HepG2 (cell line): Measurements from ENCODE around the gene GSDMA. TPM values are rescaled to one million over a fixed set of nuclear protein-coding genes. Genes with fewer than 3 reads are reported as not detected.

Source experiments
- ATAC-seq: fragments of 200-7000 bp; cut with Tn5 transposase; 3 replicates; pipeline ENCODE4 v1.9.1; 2020; ENCODE audit warnings: mild to moderate bottlenecking, moderate library complexity
- BruUV-seq: library from RNA; stranded (reverse); fragments of 400-500 nt; replicated peaks from 2 replicates; lab custom pipeline; 2021; lab: Mats Ljungman, UMichigan
- CTCF ChIA-PET: fragments of 300-600 bp; formaldehyde crosslinking; extraction: SDS; loops from one replicate; lab custom pipeline; 2021; ENCODE audit warnings: low total read pairs, inconsistent platforms, low intra/inter-chr PET ratio; lab: Yijun Ruan, JAX
- POLR2A ChIA-PET: fragments of 350-600 bp; sonication (Branson Sonifier 250); formaldehyde crosslinking; loops from one replicate; lab custom pipeline; 2020; ENCODE audit warnings: antibody characterized with exemption, inconsistent platforms; lab: Yijun Ruan, JAX
- DNase-seq: peaks from one replicate; pipeline ENCODE4 v3.0.0-alpha.2; 2015; ENCODE audit warnings: low spot score
- FAIRE-seq: peaks from 3 replicates; lab custom pipeline; 2011; peaks lifted over from hg19 to GRCh38; lab: Jason Lieb, UNC
- H2AFZ ChIP-seq: one replicate; pipeline ENCODE4 v1.6.1; 2011; ENCODE audit warnings: low read length, inconsistent platforms
- H3K27ac ChIP-seq: fragments of 300-600 bp; 3 replicates; pipeline ENCODE4 v1.8.0; 2011; ENCODE audit warnings: mixed run types, mild to moderate bottlenecking, mixed read lengths, low read length, inconsistent platforms; ENCODE audit not compliant: insufficient read depth; ENCODE audit errors: extremely low read length
- H3K27me3 ChIP-seq, 2 experiments: fragments of 200-600 bp in 1 of 2; 2 replicates in 1 of 2; 3 replicates in 1 of 2; pipeline versions ENCODE4 v1.6.0 to v1.8.0; 2011; ENCODE audit warnings: low read length in 2 of 2, mild to moderate bottlenecking in 2 of 2, moderate library complexity in 2 of 2, inconsistent platforms in 1 of 2; ENCODE audit not compliant: insufficient read depth in 2 of 2, control insufficient read depth in 1 of 2
- H3K36me3 ChIP-seq, 2 experiments: fragments of 200-600 bp in 1 of 2; replicated peaks in 1 of 2; 2 replicates in 1 of 2; 3 replicates in 1 of 2; pipeline versions ENCODE4 v1.5.1 to v1.8.0; 2011; ENCODE audit warnings: low read length in 2 of 2, inconsistent platforms in 1 of 2; ENCODE audit not compliant: insufficient read depth in 2 of 2, control insufficient read depth in 1 of 2
- H3K4me1 ChIP-seq: 2 replicates; pipeline ENCODE4 v1.5.1; 2012; ENCODE audit warnings: low read length, inconsistent platforms; ENCODE audit not compliant: insufficient read depth
- H3K4me2 ChIP-seq: 2 replicates; pipeline ENCODE4 v1.6.0; 2011; ENCODE audit warnings: low read depth, low read length, inconsistent platforms
- H3K4me3 ChIP-seq, 3 experiments: fragments of 200-600 bp in 1 of 3; sonication (generic), shearing (Covaris generic) in 1 of 3; replicated peaks in 1 of 3; 2 replicates each; pipeline ENCODE4 v1.5.1; 2011 to 2016; ENCODE audit warnings: low read length in 3 of 3, inconsistent platforms in 2 of 3, low read depth in 2 of 3, mild to moderate bottlenecking in 2 of 3, control low read depth in 1 of 3, mixed read lengths in 1 of 3; ENCODE audit not compliant: insufficient read depth in 1 of 3
- H3K79me2 ChIP-seq: one replicate; pipeline ENCODE4 v1.6.1; 2011; ENCODE audit warnings: low read length, inconsistent platforms; ENCODE audit not compliant: insufficient read depth
- H3K9ac ChIP-seq: 2 replicates; pipeline ENCODE4 v1.6.0; 2011; ENCODE audit warnings: mild to moderate bottlenecking, low read depth, low read length, inconsistent platforms; ENCODE audit not compliant: insufficient read depth
- H3K9me3 ChIP-seq: 2 replicates; pipeline ENCODE4 v1.5.1; 2012; ENCODE audit warnings: mild to moderate bottlenecking, low read length
- H4K20me1 ChIP-seq: 2 replicates; pipeline ENCODE4 v1.6.0; 2011; ENCODE audit warnings: inconsistent platforms, mild to moderate bottlenecking, low read length, moderate library complexity; ENCODE audit not compliant: insufficient read depth
- DNMT1 ChIP-seq: sonication (generic); formaldehyde crosslinking; IDR thresholded peaks from 2 replicates; pipeline ENCODE4 v1.5.1; 2020; ENCODE audit warnings: mild to moderate bottlenecking, missing genetic modification reagents
- HCFC1 ChIP-seq: fragments of 150-350 bp; IDR thresholded peaks from 2 replicates; pipeline ENCODE4 v1.6.1; 2014; ENCODE audit warnings: low read depth, low read length
- RBAK ChIP-seq: sonication (generic); formaldehyde crosslinking; IDR thresholded peaks from 2 replicates; pipeline ENCODE4 v1.5.1; 2020; ENCODE audit warnings: mild to moderate bottlenecking, missing genetic modification reagents
- RFXAP ChIP-seq: sonication (generic); formaldehyde crosslinking; IDR thresholded peaks from 2 replicates; pipeline ENCODE4 v1.4.0; 2020; ENCODE audit warnings: missing genetic modification reagents, borderline replicate concordance
- ZNF12 ChIP-seq: sonication (generic); formaldehyde crosslinking; IDR thresholded peaks from 2 replicates; pipeline ENCODE4 v1.5.0; 2020; ENCODE audit warnings: missing genetic modification reagents
- WGBS: methylation state at CpG from one replicate; pipeline ENCODE4 v1.1.6; 2017; ENCODE audit warnings: low lambda C conversion rate; 5-methylcytosine and 5-hydroxymethylcytosine counted together
- in situ Hi-C: cut with HindIII; loops from 2 replicates; pipeline ENCODE4 v1.10.0; 2017; ENCODE audit warnings: low pct_unique_long_range_greater_than_20kb; ENCODE audit not compliant: extremely low pct_ligation_motif_present
- intact Hi-C: fragments of 100-400 bp; cut with micrococcal nuclease; formaldehyde crosslinking; loops from one replicate; pipeline ENCODE4 v1.10.0; 2022; ENCODE audit not compliant: unreplicated experiment
- polyA plus RNA-seq, 8 experiments: library from polyadenylated mRNA; depleted of rRNA in 3 of 8; stranded (reverse) in 7 of 8; unstranded in 1 of 8; fragments of >200 nt; fragmentation: Illumina TruSeq in 4 of 8; extraction: Trizol in 4 of 8; gene quantifications; 2 replicates each; pipeline versions ENCODE4 v1.2.1 to v1.2.3, GENCODE V29; 2011 to 2016; ENCODE audit warnings: low read depth in 4 of 8, missing spikeins in 1 of 8, mixed read lengths in 1 of 8; ENCODE audit not compliant: insufficient read depth in 1 of 8
- total RNA-seq, 5 experiments: library from RNA; depleted of rRNA; stranded (reverse); fragments of >200 nt; fragmentation: Illumina TruSeq; extraction: Trizol; gene quantifications; 2 replicates each; pipeline ENCODE4 v1.2.3, GENCODE V29; 2016; ENCODE audit warnings: low read depth in 1 of 5
- TF ChIP-seq, protein P1 (sequence below): sonication (generic); IDR thresholded peaks from 2 replicates; pipeline ENCODE4 v1.6.1; 2016; ENCODE audit warnings: low read depth, borderline replicate concordance
- TF ChIP-seq, protein P2 (sequence below): sonication (generic); formaldehyde crosslinking; IDR thresholded peaks from 2 replicates; pipeline ENCODE4 v1.9.0; 2021; ENCODE audit warnings: missing genetic modification reagents, borderline replicate concordance
- TF ChIP-seq, protein P3 (sequence below): sonication (generic); formaldehyde crosslinking; IDR thresholded peaks from one replicate; pipeline ENCODE4 v1.5.1; 2020; ENCODE audit warnings: mild to moderate bottlenecking, missing genetic modification reagents; ENCODE audit errors: not compliant biosample characterization
- TF ChIP-seq, protein P4 (sequence below): sonication (generic); formaldehyde crosslinking; IDR thresholded peaks from 2 replicates; pipeline ENCODE4 v1.4.0; 2020; ENCODE audit warnings: low read depth, mild to moderate bottlenecking, missing genetic modification reagents

Gene GSDMA
- total and polyA plus RNA-seq, 2 of the 13 experiments (the other 11 are each of a cell fraction or from before 2014, with no cell fraction given), result not detected

DNA sequence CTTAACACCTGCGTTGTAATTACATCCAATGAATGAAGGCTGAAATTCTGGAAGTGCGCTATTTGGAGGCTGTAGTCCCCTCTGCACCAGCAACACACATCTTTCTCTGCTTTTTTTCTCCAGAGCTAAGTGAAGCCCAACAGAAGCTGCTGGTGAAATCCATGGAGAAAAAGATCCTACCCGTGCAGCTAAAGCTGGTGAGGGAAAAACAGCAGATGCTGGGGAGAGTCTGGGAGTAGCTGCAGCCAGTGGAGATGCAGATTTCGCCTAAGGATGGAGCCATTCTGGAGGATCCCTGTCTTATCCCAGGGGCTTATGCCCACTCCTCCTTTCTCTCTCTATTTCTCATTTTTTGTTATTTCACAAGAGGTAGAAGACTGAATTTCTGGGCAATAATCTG, 13.0 kb downstream of the GSDMA start:
- H2AFZ ChIP-seq, result no peak overlapping the region
- no TSS peak for BruUV-seq
- peaks cover 8% of the 10 kb centered on the region for H3K4me1 ChIP-seq
- H3K27me3 ChIP-seq, result peaks cover 8 to 53% of the 10 kb centered on the region in 2 experiments
- ATAC-seq (no peak), FAIRE-seq (no peak), DNase-seq (no peak)
- no peaks in the 10 kb centered on the region for H3K36me3 ChIP-seq
- intact Hi-C loops, result no loop called here
- ChIA-PET CTCF (no interaction called here), POLR2A (no interaction called here)
- TF ChIP-seq HCFC1 (no peak), RFXAP (CRISPR knock-in tag) (no peak), RBAK (CRISPR knock-in tag) (no peak), ZNF12 (CRISPR knock-in tag) (no peak), DNMT1 (CRISPR knock-in tag) (no peak)
- TF ChIP-seq, protein P1, sequence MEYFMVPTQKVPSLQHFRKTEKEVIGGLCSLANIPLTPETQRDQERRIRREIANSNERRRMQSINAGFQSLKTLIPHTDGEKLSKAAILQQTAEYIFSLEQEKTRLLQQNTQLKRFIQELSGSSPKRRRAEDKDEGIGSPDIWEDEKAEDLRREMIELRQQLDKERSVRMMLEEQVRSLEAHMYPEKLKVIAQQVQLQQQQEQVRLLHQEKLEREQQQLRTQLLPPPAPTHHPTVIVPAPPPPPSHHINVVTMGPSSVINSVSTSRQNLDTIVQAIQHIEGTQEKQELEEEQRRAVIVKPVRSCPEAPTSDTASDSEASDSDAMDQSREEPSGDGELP, result no peak
- TF ChIP-seq, protein P2, sequence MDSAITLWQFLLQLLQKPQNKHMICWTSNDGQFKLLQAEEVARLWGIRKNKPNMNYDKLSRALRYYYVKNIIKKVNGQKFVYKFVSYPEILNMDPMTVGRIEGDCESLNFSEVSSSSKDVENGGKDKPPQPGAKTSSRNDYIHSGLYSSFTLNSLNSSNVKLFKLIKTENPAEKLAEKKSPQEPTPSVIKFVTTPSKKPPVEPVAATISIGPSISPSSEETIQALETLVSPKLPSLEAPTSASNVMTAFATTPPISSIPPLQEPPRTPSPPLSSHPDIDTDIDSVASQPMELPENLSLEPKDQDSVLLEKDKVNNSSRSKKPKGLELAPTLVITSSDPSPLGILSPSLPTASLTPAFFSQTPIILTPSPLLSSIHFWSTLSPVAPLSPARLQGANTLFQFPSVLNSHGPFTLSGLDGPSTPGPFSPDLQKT (CRISPR knock-in tag), result no peak
- TF ChIP-seq, protein P3, sequence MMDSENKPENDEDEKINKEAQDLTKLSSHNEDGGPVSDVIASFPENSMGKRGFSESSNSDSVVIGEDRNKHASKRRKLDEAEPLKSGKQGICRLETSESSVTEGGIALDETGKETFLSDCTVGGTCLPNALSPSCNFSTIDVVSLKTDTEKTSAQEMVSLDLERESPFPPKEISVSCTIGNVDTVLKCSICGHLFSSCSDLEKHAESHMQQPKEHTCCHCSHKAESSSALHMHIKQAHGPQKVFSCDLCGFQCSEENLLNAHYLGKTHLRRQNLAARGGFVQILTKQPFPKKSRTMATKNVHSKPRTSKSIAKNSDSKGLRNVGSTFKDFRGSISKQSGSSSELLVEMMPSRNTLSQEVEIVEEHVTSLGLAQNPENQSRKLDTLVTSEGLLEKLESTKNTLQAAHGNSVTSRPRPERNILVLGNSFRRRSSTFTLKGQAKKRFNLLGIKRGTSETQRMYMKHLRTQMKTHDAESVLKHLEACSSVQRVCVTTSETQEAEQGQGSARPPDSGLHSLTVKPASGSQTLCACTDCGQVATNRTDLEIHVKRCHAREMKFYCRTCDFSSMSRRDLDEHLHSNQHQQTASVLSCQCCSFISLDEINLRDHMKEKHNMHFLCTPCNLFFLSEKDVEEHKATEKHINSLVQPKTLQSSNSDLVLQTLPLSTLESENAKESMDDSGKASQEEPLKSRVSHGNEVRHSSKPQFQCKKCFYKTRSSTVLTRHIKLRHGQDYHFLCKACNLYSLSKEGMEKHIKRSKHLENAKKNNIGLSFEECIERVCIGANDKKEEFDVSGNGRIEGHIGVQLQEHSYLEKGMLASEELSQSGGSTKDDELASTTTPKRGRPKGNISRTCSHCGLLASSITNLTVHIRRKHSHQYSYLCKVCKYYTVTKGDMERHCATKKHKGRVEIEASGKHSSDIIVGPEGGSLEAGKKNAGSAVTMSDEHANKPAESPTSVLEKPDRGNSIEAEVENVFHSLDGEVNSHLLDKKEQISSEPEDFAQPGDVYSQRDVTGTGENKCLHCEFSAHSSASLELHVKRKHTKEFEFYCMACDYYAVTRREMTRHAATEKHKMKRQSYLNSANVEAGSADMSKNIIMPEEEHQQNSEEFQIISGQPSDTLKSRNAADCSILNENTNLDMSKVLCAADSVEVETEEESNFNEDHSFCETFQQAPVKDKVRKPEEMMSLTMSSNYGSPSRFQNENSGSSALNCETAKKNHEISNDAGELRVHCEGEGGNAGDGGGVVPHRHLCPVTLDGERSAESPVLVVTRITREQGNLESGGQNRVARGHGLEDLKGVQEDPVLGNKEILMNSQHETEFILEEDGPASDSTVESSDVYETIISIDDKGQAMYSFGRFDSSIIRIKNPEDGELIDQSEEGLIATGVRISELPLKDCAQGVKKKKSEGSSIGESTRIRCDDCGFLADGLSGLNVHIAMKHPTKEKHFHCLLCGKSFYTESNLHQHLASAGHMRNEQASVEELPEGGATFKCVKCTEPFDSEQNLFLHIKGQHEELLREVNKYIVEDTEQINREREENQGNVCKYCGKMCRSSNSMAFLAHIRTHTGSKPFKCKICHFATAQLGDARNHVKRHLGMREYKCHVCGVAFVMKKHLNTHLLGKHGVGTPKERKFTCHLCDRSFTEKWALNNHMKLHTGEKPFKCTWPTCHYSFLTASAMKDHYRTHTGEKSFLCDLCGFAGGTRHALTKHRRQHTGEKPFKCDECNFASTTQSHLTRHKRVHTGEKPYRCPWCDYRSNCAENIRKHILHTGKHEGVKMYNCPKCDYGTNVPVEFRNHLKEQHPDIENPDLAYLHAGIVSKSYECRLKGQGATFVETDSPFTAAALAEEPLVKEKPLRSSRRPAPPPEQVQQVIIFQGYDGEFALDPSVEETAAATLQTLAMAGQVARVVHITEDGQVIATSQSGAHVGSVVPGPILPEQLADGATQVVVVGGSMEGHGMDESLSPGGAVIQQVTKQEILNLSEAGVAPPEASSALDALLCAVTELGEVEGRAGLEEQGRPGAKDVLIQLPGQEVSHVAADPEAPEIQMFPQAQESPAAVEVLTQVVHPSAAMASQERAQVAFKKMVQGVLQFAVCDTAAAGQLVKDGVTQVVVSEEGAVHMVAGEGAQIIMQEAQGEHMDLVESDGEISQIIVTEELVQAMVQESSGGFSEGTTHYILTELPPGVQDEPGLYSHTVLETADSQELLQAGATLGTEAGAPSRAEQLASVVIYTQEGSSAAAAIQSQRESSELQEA (CRISPR knock-in tag), result no peak
- TF ChIP-seq, protein P4, sequence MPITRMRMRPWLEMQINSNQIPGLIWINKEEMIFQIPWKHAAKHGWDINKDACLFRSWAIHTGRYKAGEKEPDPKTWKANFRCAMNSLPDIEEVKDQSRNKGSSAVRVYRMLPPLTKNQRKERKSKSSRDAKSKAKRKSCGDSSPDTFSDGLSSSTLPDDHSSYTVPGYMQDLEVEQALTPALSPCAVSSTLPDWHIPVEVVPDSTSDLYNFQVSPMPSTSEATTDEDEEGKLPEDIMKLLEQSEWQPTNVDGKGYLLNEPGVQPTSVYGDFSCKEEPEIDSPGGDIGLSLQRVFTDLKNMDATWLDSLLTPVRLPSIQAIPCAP (CRISPR knock-in tag), result no peak
- 20% methylated on average over 4 of the region's 4 CpGs for WGBS
- H3K79me2 ChIP-seq, result no peaks in the 10 kb centered on the region
- H4K20me1 ChIP-seq, result no peaks in the 10 kb centered on the region
- H3K4me3 ChIP-seq, result no peak overlapping the region
- in situ Hi-C loops, result no loop called here
- H3K9me3 ChIP-seq, result no peaks in the 10 kb centered on the region
- no peak overlapping the region for H3K27ac ChIP-seq
- H3K4me2 ChIP-seq, result no peak overlapping the region
- H3K9ac ChIP-seq, result no peak overlapping the region
